Measurements from ENCODE around the gene RBBP5. TPM values are rescaled to one million over a fixed set of nuclear protein-coding genes. Genes with fewer than 3 reads are reported as not detected.

The RBBP5 gene
- total and polyA plus RNA-seq, 4 donors, result 5.2 to 18.0 (median 9.7) TPM

GRCh38 chr1:205061665-205062069 lies 60.1 kb downstream of the RBBP5 start:
- TF ChIP-seq CTCF (IDR thresholded peaks at IDR 0.05; ENCODE audit: control extremely low read depth, extremely low read depth), result peak; percentile 50
- DNase-seq (peak; percentile 89 to 94 (median 92)), ATAC-seq (ENCODE audit: insufficient read depth, low FRiP score) (peak; percentile 53)
- H3K27ac ChIP-seq (ENCODE audit: low read depth in 1 of 2, low read length in 1 of 2), result no peak overlapping the region
- WGBS, 2 donors, result 37 to 46% methylated on average over 13 of the region's 13 CpGs
- H3K9ac ChIP-seq (ENCODE audit: insufficient read depth in 1 of 2, low read length in 2 of 2), result no peak overlapping the region
- H3K4me3 ChIP-seq, result no peak overlapping the region
- H3K4me1 ChIP-seq (ENCODE audit: control insufficient read depth in 5 of 5, insufficient read depth in 5 of 5, low read length in 5 of 5), result peaks cover 0 to 4% (median 0%) of the 10 kb centered on the region in 5 donors
- no peaks in the 10 kb centered on the region for H3K27me3 ChIP-seq (ENCODE audit: control insufficient read depth in 3 of 3, insufficient read depth in 3 of 3, low read length in 2 of 3)
- no peaks in the 10 kb centered on the region for H3K36me3 ChIP-seq (ENCODE audit: control insufficient read depth in 4 of 4, insufficient read depth in 4 of 4, low read length in 4 of 4)
- H3K9me3 ChIP-seq (ENCODE audit: control insufficient read depth in 4 of 4, insufficient read depth in 3 of 4, low read length in 3 of 4), result no peaks in the 10 kb centered on the region

DNA sequence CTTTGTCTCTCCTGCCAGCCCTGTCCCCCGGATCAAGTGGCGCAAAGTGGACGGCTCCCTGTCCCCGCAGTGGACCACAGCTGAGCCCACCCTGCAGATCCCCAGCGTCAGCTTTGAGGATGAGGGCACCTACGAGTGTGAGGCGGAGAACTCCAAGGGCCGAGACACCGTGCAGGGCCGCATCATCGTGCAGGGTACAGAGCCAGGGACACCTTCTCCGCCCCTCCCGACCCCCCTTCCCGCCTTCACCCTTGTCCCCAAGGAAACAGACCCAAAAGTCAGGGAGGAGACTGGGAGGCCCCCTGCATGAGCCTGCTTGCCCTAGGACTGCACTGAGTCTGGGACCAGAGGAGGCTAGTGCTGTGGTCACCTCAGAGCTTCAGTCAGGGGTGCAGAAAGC lies 60.6 kb downstream of the RBBP5 start:
- H3K9ac ChIP-seq (ENCODE audit: insufficient read depth in 1 of 2, low read length in 2 of 2), result no peak overlapping the region
- no peak overlapping the region for H3K4me3 ChIP-seq
- H3K27me3 ChIP-seq (ENCODE audit: control insufficient read depth in 3 of 3, insufficient read depth in 3 of 3, low read length in 2 of 3), result no peaks in the 10 kb centered on the region
- DNase-seq (no peak), ATAC-seq (ENCODE audit: insufficient read depth, low FRiP score) (no peak)
- WGBS, 2 donors, result 80 to 90% methylated on average over 14 of the region's 14 CpGs
- peaks cover 0 to 4% (median 0%) of the 10 kb centered on the region in 5 donors for H3K4me1 ChIP-seq (ENCODE audit: control insufficient read depth in 5 of 5, insufficient read depth in 5 of 5, low read length in 5 of 5)
- no peak overlapping the region for H3K27ac ChIP-seq (ENCODE audit: low read depth in 1 of 2, low read length in 1 of 2)
- TF ChIP-seq CTCF (IDR thresholded peaks at IDR 0.05; ENCODE audit: control extremely low read depth, extremely low read depth), result no peak
- no peaks in the 10 kb centered on the region for H3K9me3 ChIP-seq (ENCODE audit: control insufficient read depth in 4 of 4, insufficient read depth in 3 of 4, low read length in 3 of 4)
- no peaks in the 10 kb centered on the region for H3K36me3 ChIP-seq (ENCODE audit: control insufficient read depth in 4 of 4, insufficient read depth in 4 of 4, low read length in 4 of 4)

DNA sequence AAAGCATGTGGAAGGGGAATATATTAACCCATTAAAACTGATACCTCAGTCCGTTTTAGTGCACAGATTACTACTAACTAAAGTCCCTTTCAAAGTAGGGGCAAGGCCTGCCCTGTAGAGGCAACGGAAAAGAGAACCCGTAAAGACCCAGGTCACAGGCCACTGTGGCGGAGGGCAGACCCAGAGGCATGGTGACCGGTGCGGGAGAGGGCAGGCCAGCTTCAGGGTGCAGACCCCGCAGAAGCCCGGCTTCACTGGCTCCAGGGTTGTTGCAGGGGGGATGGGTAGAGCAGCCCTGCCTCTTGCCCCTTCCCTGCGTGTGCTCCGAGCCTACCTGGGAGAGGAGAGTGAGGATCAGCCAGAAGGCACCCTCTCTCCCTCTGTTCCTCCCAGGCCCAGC lies 61.0 kb downstream of the RBBP5 start:
- DNase-seq, result no peak
- WGBS, 2 donors, result 85 to 98% methylated on average over 10 of the region's 10 CpGs
- Histone ChIP-seq H3K27ac (ENCODE audit: low read depth in 1 of 2, low read length in 1 of 2) (no peak overlapping the region), H3K27me3 (ENCODE audit: control insufficient read depth in 3 of 3, insufficient read depth in 3 of 3, low read length in 2 of 3) (no peaks in the 10 kb centered on the region), H3K4me3 (no peak overlapping the region), H3K4me1 (ENCODE audit: control insufficient read depth in 5 of 5, insufficient read depth in 5 of 5, low read length in 5 of 5) (peaks cover 0 to 4% (median 0%) of the 10 kb centered on the region in 5 donors), H3K9ac (ENCODE audit: insufficient read depth in 1 of 2, low read length in 2 of 2) (no peak overlapping the region), H3K9me3 (ENCODE audit: control insufficient read depth in 4 of 4, insufficient read depth in 3 of 4, low read length in 3 of 4) (no peaks in the 10 kb centered on the region), H3K36me3 (ENCODE audit: control insufficient read depth in 4 of 4, insufficient read depth in 4 of 4, low read length in 4 of 4) (no peaks in the 10 kb centered on the region)
- no peak for TF ChIP-seq CTCF (IDR thresholded peaks at IDR 0.05; ENCODE audit: control extremely low read depth, extremely low read depth)
- no peak for ATAC-seq (ENCODE audit: insufficient read depth, low FRiP score)

DNA sequence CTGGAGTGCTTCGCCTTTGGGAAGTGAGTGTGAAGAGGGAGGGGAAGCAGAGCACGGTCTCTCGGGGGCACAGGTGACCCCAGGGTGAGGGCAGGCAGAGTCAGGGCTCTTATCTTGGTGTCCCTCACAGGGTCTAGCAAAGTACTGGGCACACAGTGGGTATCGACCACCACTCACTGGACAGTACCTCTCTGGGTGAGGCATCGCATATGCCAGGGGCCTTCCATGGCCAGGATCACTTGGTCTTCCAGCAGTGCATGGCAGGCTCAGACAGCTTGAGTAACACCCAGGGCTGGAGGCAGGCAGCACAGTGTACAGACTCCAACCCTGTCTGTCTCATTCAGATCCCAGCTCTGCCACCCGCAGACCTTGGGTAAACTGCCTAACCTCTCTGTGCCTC lies 62.1 kb downstream of the RBBP5 start:
- DNase-seq (no peak), ATAC-seq (ENCODE audit: insufficient read depth, low FRiP score) (no peak)
- 88 to 92% methylated on average over 6 of the region's 6 CpGs for WGBS, 2 donors
- Histone ChIP-seq H3K27me3 (ENCODE audit: control insufficient read depth in 3 of 3, insufficient read depth in 3 of 3, low read length in 2 of 3) (no peaks in the 10 kb centered on the region), H3K4me1 (ENCODE audit: control insufficient read depth in 5 of 5, insufficient read depth in 5 of 5, low read length in 5 of 5) (peaks cover 0 to 4% (median 0%) of the 10 kb centered on the region in 5 donors), H3K4me3 (no peak overlapping the region), H3K9ac (ENCODE audit: insufficient read depth in 1 of 2, low read length in 2 of 2) (no peak overlapping the region), H3K36me3 (ENCODE audit: control insufficient read depth in 4 of 4, insufficient read depth in 4 of 4, low read length in 4 of 4) (no peaks in the 10 kb centered on the region), H3K9me3 (ENCODE audit: control insufficient read depth in 4 of 4, insufficient read depth in 3 of 4, low read length in 3 of 4) (no peaks in the 10 kb centered on the region), H3K27ac (ENCODE audit: low read depth in 1 of 2, low read length in 1 of 2) (no peak overlapping the region)
- TF ChIP-seq CTCF (IDR thresholded peaks at IDR 0.05; ENCODE audit: control extremely low read depth, extremely low read depth), result no peak
